H9 (cell line): ENCODE results near the gene DNLZ. TPM values are rescaled to one million over a fixed set of nuclear protein-coding genes. Genes with fewer than 3 reads are reported as not detected.

ENCODE experiments used
- DNase-seq: peaks from one replicate; pipeline ENCODE4 v3.0.0-alpha.2; 2017
- H2AFZ ChIP-seq: one replicate; pipeline ENCODE4 v1.6.1; 2013; ENCODE audit warnings: mild to moderate bottlenecking, low read length, control low read depth, moderate library complexity
- H2AK5ac ChIP-seq: 2 replicates; pipeline ENCODE4 v1.6.1; 2013; ENCODE audit warnings: low read length, control low read depth, mixed read lengths; ENCODE audit not compliant: insufficient read length
- H2BK120ac ChIP-seq: one replicate; pipeline ENCODE4 v1.6.1; 2013; ENCODE audit warnings: low read depth, mild to moderate bottlenecking, low read length, control low read depth, inconsistent platforms; ENCODE audit not compliant: poor library complexity, severe bottlenecking
- H2BK12ac ChIP-seq: 2 replicates; pipeline ENCODE4 v1.6.1; 2013; ENCODE audit warnings: low read length, control low read depth, mixed read lengths, low read depth; ENCODE audit not compliant: insufficient read length
- H2BK15ac ChIP-seq: 2 replicates; pipeline ENCODE4 v1.6.1; 2013; ENCODE audit warnings: low read depth, low read length, control low read depth
- H2BK20ac ChIP-seq: one replicate; pipeline ENCODE4 v1.6.1; 2013; ENCODE audit warnings: low read depth, mild to moderate bottlenecking, low read length, control low read depth, inconsistent platforms; ENCODE audit not compliant: poor library complexity, severe bottlenecking
- H2BK5ac ChIP-seq: 2 replicates; pipeline ENCODE4 v1.6.1; 2013; ENCODE audit warnings: low read length, control low read depth, mixed read lengths; ENCODE audit not compliant: insufficient read length
- H3K14ac ChIP-seq: 2 replicates; pipeline ENCODE4 v1.6.1; 2013; ENCODE audit warnings: low read length, control low read depth; ENCODE audit not compliant: insufficient read depth
- H3K18ac ChIP-seq: 2 replicates; pipeline ENCODE4 v1.6.1; 2013; ENCODE audit warnings: low read depth, mild to moderate bottlenecking, mixed read lengths, low read length, control low read depth; ENCODE audit not compliant: insufficient read length
- H3K23ac ChIP-seq: 2 replicates; pipeline ENCODE4 v1.6.1; 2013; ENCODE audit warnings: low read length, control low read depth, mixed read lengths, low read depth; ENCODE audit not compliant: insufficient read length
- H3K23me2 ChIP-seq: 2 replicates; pipeline ENCODE4 v1.6.1; 2013; ENCODE audit warnings: low read depth, mild to moderate bottlenecking, mixed read lengths, low read length, control low read depth; ENCODE audit not compliant: insufficient read length, poor library complexity, severe bottlenecking
- H3K27ac ChIP-seq: 2 replicates; pipeline ENCODE4 v1.5.1; 2013; ENCODE audit warnings: low read length, control low read depth, mixed read lengths, low read depth; ENCODE audit not compliant: insufficient read length
- H3K27me3 ChIP-seq: 2 replicates; pipeline ENCODE4 v1.6.1; 2013; ENCODE audit warnings: low read length, control low read depth, inconsistent platforms; ENCODE audit not compliant: insufficient read depth
- H3K4ac ChIP-seq: 2 replicates; pipeline ENCODE4 v1.6.1; 2013; ENCODE audit warnings: low read depth, mild to moderate bottlenecking, control low read depth, inconsistent platforms, low read length, moderate library complexity
- H3K4me1 ChIP-seq: 2 replicates; pipeline ENCODE4 v1.6.1; 2013; ENCODE audit warnings: low read length, control low read depth, inconsistent platforms; ENCODE audit not compliant: insufficient read depth
- H3K4me2 ChIP-seq: 2 replicates; pipeline ENCODE4 v1.6.1; 2013; ENCODE audit warnings: low read length, control low read depth, mixed read lengths; ENCODE audit not compliant: insufficient read length, insufficient read depth
- H3K56ac ChIP-seq: 2 replicates; pipeline ENCODE4 v1.6.1; 2013; ENCODE audit warnings: low read depth, mild to moderate bottlenecking, mixed read lengths, low read length, control low read depth; ENCODE audit not compliant: insufficient read length
- H3K79me1 ChIP-seq: 2 replicates; pipeline ENCODE4 v1.6.1; 2013; ENCODE audit warnings: low read depth, mild to moderate bottlenecking, moderate library complexity, low read length, control low read depth, inconsistent platforms; ENCODE audit not compliant: insufficient read depth, poor library complexity, severe bottlenecking
- H3K79me2 ChIP-seq: 2 replicates; pipeline ENCODE4 v1.6.1; 2013; ENCODE audit warnings: low read length, control low read depth, inconsistent platforms; ENCODE audit not compliant: insufficient read depth
- H3K9ac ChIP-seq: 2 replicates; pipeline ENCODE4 v1.6.1; 2013; ENCODE audit warnings: low read length, control low read depth, mixed read lengths; ENCODE audit not compliant: insufficient read length; ENCODE audit errors: extremely low read depth
- H3K9me3 ChIP-seq: one replicate; pipeline ENCODE4 v1.6.1; 2013; ENCODE audit warnings: low read depth, low read length, inconsistent platforms; ENCODE audit not compliant: control insufficient read depth
- H3T11ph ChIP-seq: one replicate; pipeline ENCODE4 v1.6.1; 2013; ENCODE audit warnings: mild to moderate bottlenecking, low read length, control low read depth, inconsistent platforms
- H4K20me1 ChIP-seq: one replicate; pipeline ENCODE4 v1.6.1; 2013; ENCODE audit not compliant: control insufficient read depth, insufficient read length, insufficient read depth
- H4K5ac ChIP-seq: 2 replicates; pipeline ENCODE4 v1.6.1; 2013; ENCODE audit warnings: low read depth, mild to moderate bottlenecking, mixed read lengths, low read length, control low read depth; ENCODE audit not compliant: insufficient read length
- H4K8ac ChIP-seq: replicated peaks from 2 replicates; pipeline ENCODE4 v1.6.1; 2013; ENCODE audit warnings: low read length, control low read depth, mixed read lengths, low read depth; ENCODE audit not compliant: insufficient read length
- H4K91ac ChIP-seq: 2 replicates; pipeline ENCODE4 v1.6.1; 2013; ENCODE audit warnings: low read depth, mild to moderate bottlenecking, moderate library complexity, mixed read lengths, low read length, control low read depth; ENCODE audit not compliant: insufficient read length
- H3K27ac Mint-ChIP-seq, 3 experiments: 2 replicates in 2 of 3; 3 replicates in 1 of 3; pipeline ENCODE4 v1.8.0; 2020 to 2021; ENCODE audit warnings: mixed read lengths in 3 of 3, mild to moderate bottlenecking in 1 of 3, moderate library complexity in 1 of 3
- H3K27me3 Mint-ChIP-seq: 2 replicates; pipeline ENCODE4 v1.8.0; 2021; ENCODE audit warnings: low read depth, mild to moderate bottlenecking, moderate library complexity, mixed read lengths
- H3K36me3 Mint-ChIP-seq, 3 experiments: 2 replicates in 2 of 3; 3 replicates in 1 of 3; pipeline ENCODE4 v1.8.0; 2020 to 2021; ENCODE audit warnings: low read depth in 3 of 3, mixed read lengths in 3 of 3; ENCODE audit not compliant: insufficient read depth in 1 of 3
- H3K4me1 Mint-ChIP-seq, 2 experiments: 2 replicates each; pipeline ENCODE4 v1.8.0; 2020; ENCODE audit warnings: mixed read lengths in 2 of 2
- H3K4me3 Mint-ChIP-seq, 2 experiments: 2 replicates in 1 of 2; 3 replicates in 1 of 2; pipeline ENCODE4 v1.8.0; 2020 to 2021; ENCODE audit warnings: mild to moderate bottlenecking in 2 of 2, mixed read lengths in 2 of 2, moderate library complexity in 1 of 2
- H3K9me3 Mint-ChIP-seq, 2 experiments: 2 replicates in 1 of 2; 3 replicates in 1 of 2; pipeline ENCODE4 v1.8.0; 2020; ENCODE audit warnings: mild to moderate bottlenecking in 2 of 2, mixed read lengths in 2 of 2, moderate library complexity in 1 of 2
- WGBS: extraction: QIAGEN DNeasy Blood & Tissue Kit; methylation state at CpG from one replicate; pipeline ENCODE4 v1.1.7; 2013; ENCODE audit warnings: missing lambda C conversion rate, low lambda C conversion rate, mixed read lengths; ENCODE audit not compliant: insufficient read length; ENCODE audit errors: extremely low coverage; 5-methylcytosine and 5-hydroxymethylcytosine counted together
- total RNA-seq: library from RNA; stranded (reverse); gene quantifications from 2 replicates; pipeline ENCODE4 v1.2.1, GENCODE V29; 2021
- TF ChIP-seq, protein P1 (sequence below): fragments of 200-600 bp; sonication (generic); conservative IDR thresholded peaks from 3 replicates; pipeline ENCODE4 v1.8.0; 2021; ENCODE audit warnings: antibody characterized with exemption, mild to moderate bottlenecking

The DNLZ gene
- total RNA-seq, 1 experiment from 2014 or later = 24.8 TPM

DNA sequence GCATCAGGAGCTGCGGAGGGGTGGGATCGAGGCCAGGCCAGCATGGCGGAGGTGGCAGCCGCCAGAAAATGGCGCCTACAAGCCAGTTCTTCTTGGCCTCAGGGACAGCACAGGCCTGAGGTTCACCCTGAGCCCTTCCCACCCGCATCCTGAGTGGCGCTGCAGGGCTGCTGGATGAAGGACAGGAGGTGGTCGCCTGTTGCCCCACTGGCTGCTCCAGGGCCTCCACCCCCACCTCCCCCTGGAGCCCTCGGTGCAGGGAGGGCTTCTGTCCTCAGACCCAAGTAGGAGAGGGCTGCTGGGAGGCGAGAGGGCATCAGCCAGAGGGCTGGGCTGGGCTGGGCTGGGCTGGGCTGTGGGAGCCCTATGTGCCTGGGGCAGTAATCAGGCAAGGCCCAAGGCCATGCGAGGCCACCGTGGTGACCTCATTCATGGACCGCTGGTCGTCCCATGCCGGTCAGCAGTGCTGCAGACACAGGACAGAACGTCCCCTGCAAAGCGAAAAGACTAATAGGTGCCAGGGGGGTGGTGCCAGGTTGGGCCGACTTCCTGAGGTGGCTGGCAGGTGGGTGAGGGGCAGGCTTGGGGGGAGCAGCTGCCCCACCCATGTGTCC is 22.4 kb downstream of the DNLZ start:
- Histone ChIP-seq H4K91ac (no peak overlapping the region), H3T11ph (no peak overlapping the region), H2BK20ac (no peak overlapping the region), H4K20me1 (no peaks in the 10 kb centered on the region), H3K23ac (no peak overlapping the region), H4K8ac (no peak overlapping the region), H3K79me1 (no peaks in the 10 kb centered on the region), H3K23me2 (no peaks in the 10 kb centered on the region), H3K4me2 (no peak overlapping the region), H3K27me3 (no peaks in the 10 kb centered on the region), H3K9me3 (no peaks in the 10 kb centered on the region), H2BK12ac (no peak overlapping the region), H2BK120ac (no peak overlapping the region), H2AK5ac (no peak overlapping the region), H4K5ac (no peak overlapping the region), H3K4ac (no peak overlapping the region), H3K56ac (no peak overlapping the region), H3K9ac (no peak overlapping the region), H2BK5ac (no peak overlapping the region), H3K27ac (no peak overlapping the region), H3K18ac (no peak overlapping the region), H3K4me1 (no peaks in the 10 kb centered on the region), H2AFZ (no peak overlapping the region), H3K14ac (no peak overlapping the region), H3K79me2 (no peaks in the 10 kb centered on the region), H2BK15ac (no peak overlapping the region)
- WGBS = no CpG with 5 or more reads among the region's 18 CpGs
- no peaks in the 10 kb centered on the region; the same call in 1 of the 2 replicates for H3K27me3 Mint-ChIP-seq
- no peak for DNase-seq
- H3K9me3 Mint-ChIP-seq = no peaks in the 10 kb centered on the region
- H3K36me3 Mint-ChIP-seq = no peaks in the 10 kb centered on the region; a peak in 1 of 7 replicates
- H3K27ac Mint-ChIP-seq = no peak overlapping the region
- TF ChIP-seq, protein P1, sequence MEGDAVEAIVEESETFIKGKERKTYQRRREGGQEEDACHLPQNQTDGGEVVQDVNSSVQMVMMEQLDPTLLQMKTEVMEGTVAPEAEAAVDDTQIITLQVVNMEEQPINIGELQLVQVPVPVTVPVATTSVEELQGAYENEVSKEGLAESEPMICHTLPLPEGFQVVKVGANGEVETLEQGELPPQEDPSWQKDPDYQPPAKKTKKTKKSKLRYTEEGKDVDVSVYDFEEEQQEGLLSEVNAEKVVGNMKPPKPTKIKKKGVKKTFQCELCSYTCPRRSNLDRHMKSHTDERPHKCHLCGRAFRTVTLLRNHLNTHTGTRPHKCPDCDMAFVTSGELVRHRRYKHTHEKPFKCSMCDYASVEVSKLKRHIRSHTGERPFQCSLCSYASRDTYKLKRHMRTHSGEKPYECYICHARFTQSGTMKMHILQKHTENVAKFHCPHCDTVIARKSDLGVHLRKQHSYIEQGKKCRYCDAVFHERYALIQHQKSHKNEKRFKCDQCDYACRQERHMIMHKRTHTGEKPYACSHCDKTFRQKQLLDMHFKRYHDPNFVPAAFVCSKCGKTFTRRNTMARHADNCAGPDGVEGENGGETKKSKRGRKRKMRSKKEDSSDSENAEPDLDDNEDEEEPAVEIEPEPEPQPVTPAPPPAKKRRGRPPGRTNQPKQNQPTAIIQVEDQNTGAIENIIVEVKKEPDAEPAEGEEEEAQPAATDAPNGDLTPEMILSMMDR = no peak
- H3K4me1 Mint-ChIP-seq = peaks cover 6 to 23% of the 10 kb centered on the region in 2 experiments; a peak in 3 of 4 replicates
- no peak overlapping the region for H3K4me3 Mint-ChIP-seq
